ENCODE results near the gene TOR1AIP2.

The TOR1AIP2 gene

GRCh38 chr1:179803104-179803503 is 74.5 kb downstream of the TOR1AIP2 start:
- TF ChIP-seq, protein P1, sequence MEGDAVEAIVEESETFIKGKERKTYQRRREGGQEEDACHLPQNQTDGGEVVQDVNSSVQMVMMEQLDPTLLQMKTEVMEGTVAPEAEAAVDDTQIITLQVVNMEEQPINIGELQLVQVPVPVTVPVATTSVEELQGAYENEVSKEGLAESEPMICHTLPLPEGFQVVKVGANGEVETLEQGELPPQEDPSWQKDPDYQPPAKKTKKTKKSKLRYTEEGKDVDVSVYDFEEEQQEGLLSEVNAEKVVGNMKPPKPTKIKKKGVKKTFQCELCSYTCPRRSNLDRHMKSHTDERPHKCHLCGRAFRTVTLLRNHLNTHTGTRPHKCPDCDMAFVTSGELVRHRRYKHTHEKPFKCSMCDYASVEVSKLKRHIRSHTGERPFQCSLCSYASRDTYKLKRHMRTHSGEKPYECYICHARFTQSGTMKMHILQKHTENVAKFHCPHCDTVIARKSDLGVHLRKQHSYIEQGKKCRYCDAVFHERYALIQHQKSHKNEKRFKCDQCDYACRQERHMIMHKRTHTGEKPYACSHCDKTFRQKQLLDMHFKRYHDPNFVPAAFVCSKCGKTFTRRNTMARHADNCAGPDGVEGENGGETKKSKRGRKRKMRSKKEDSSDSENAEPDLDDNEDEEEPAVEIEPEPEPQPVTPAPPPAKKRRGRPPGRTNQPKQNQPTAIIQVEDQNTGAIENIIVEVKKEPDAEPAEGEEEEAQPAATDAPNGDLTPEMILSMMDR (IDR thresholded peaks at IDR 0.05; ENCODE audit: low read depth, low read length, missing control alignments), result no peak
- no peak for DNase-seq (ENCODE audit: low read depth)
- H3K4me3 ChIP-seq (ENCODE audit: low read depth, low read length), result no peak overlapping the region

DNA sequence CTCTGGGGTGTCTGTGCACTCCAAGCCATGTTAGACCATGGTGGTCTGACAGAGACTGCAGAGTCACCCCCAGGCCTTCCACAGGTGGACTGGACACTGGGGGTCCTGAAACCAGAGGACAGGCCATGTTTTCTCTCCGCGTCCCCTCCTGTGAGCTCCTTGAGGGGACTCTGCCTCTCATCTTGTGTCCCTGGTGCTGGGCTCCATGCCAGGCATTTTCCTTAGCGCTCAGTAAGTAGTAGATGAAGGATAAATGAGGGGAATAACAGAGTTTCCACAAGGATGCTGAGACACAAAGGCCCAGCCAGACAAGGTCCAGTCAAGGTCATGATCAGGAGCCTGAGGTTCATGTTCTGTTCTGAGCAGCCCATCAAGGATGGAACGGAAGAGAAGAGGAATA is 77.1 kb downstream of the TOR1AIP2 start:
- no peak for DNase-seq (ENCODE audit: low read depth)
- H3K4me3 ChIP-seq (ENCODE audit: low read depth, low read length), result no peak overlapping the region
- TF ChIP-seq, protein P1 (IDR thresholded peaks at IDR 0.05; ENCODE audit: low read depth, low read length, missing control alignments), result no peak

GRCh38 chr1:179798864-179799516 is 78.6 kb downstream of the TOR1AIP2 start:
- H3K4me3 ChIP-seq (ENCODE audit: low read depth, low read length), result no peak overlapping the region
- no peak for DNase-seq (ENCODE audit: low read depth)
- TF ChIP-seq, protein P1 (IDR thresholded peaks at IDR 0.05; ENCODE audit: low read depth, low read length, missing control alignments), result no peak

DNA sequence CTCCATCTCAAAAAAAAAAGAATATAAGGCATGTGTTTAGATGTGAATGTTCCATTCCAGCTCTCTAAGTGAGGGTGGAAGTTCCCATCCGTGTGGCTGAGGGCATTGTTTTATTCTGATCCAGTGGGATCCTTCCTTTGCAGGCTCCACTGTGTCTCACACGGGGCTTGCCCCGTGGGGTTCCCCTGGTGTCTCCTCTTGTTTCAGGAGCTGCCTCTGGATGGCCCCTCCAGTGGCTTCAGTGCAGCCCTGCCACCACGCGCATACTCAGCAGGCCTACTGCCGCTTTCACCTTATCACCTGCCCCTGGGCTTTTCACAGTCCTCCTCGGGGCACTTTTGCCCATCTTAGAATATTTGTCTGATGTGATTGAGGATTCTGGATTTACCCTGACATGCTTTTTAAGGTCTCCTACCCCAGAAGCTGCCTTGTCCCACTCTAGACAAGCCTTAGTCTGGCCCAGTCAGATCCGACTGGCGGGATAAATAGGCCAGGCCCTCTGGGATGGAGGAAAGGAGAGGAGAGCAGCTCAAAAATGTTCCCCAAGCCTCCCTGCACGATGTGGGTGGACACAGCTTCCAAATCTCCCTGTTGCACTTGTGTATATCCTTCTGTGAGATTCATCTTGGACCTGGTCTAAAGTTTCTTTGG is 79.3 kb downstream of the TOR1AIP2 start:
- TF ChIP-seq, protein P1 (IDR thresholded peaks at IDR 0.05; ENCODE audit: low read depth, low read length, missing control alignments), result no peak
- DNase-seq (ENCODE audit: low read depth), result no peak

GRCh38 chr1:179794669-179795068 is 82.9 kb downstream of the TOR1AIP2 start:
- DNase-seq (ENCODE audit: low read depth), result no peak
- TF ChIP-seq, protein P1 (IDR thresholded peaks at IDR 0.05; ENCODE audit: low read depth, low read length, missing control alignments), result no peak
- no peak overlapping the region for H3K4me3 ChIP-seq (ENCODE audit: low read depth, low read length)

More for the DNA sequence above, 79.3 kb downstream of the TOR1AIP2 start:
- no peak overlapping the region for H3K4me3 ChIP-seq (ENCODE audit: low read depth, low read length)

GRCh38 chr1:179794146-179794545 is 83.5 kb downstream of the TOR1AIP2 start:
- H3K4me3 ChIP-seq (ENCODE audit: low read depth, low read length), result no peak overlapping the region
- DNase-seq (ENCODE audit: low read depth), result no peak
- TF ChIP-seq, protein P1 (IDR thresholded peaks at IDR 0.05; ENCODE audit: low read depth, low read length, missing control alignments), result no peak

DNA sequence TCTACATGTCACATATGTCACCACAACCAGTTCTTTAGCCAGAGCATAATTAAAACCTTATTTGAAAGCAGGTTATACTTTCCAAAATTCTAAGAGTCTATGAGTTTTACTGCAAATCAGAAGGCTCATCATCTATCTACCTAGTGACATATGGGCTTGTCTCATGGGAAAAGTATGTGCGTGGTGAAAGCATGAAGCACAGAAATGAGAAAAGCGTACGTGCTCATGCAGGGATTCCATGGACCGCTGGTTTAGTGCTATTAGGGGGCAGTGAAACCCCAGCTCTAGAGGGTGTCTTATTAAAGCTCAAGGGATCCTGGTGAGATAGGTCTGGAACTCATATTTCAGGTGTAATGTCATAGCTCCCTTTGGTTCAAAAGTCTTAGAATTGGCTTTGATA is 84.3 kb downstream of the TOR1AIP2 start:
- DNase-seq (ENCODE audit: low read depth), result no peak
- TF ChIP-seq, protein P1 (IDR thresholded peaks at IDR 0.05; ENCODE audit: low read depth, low read length, missing control alignments), result no peak
- H3K4me3 ChIP-seq (ENCODE audit: low read depth, low read length), result no peak overlapping the region
